HEK293T (cell line): ENCODE measurements around the gene AP2A2.

Experiments used
- BHLHE40 ChIP-seq: fragments of 450-650 bp; IDR thresholded peaks from 2 replicates; pipeline ENCODE4 v1.6.1; 2016; ENCODE audit warnings: mild to moderate bottlenecking, moderate library complexity, borderline replicate concordance
- CTBP1 ChIP-seq: fragments of 450-650 bp; IDR thresholded peaks from 2 replicates; pipeline ENCODE4 v1.6.1; 2016; ENCODE audit warnings: borderline replicate concordance
- ELF4 ChIP-seq: fragments of 450-650 bp; IDR thresholded peaks from 2 replicates; pipeline ENCODE4 v1.6.1; 2017; ENCODE audit warnings: antibody characterized with exemption
- FOXA1 ChIP-seq: fragments of 450-650 bp; IDR thresholded peaks from 2 replicates; pipeline ENCODE4 v1.6.1; 2016; ENCODE audit warnings: mild to moderate bottlenecking
- FOXK2 ChIP-seq: fragments of 450-650 bp; IDR thresholded peaks from 2 replicates; pipeline ENCODE4 v1.6.1; 2016; ENCODE audit warnings: mild to moderate bottlenecking
- FOXM1 ChIP-seq: fragments of 450-650 bp; IDR thresholded peaks from 2 replicates; pipeline ENCODE4 v1.6.1; 2017; ENCODE audit warnings: mild to moderate bottlenecking, borderline replicate concordance
- HDGF ChIP-seq: fragments of 450-650 bp; IDR thresholded peaks from 2 replicates; pipeline ENCODE4 v1.6.1; 2017; ENCODE audit warnings: antibody characterized with exemption, borderline replicate concordance
- LEF1 ChIP-seq: fragments of 450-650 bp; IDR thresholded peaks from 2 replicates; pipeline ENCODE4 v1.6.1; 2017; ENCODE audit warnings: mild to moderate bottlenecking, borderline replicate concordance
- NFRKB ChIP-seq: fragments of 450-650 bp; IDR thresholded peaks from 2 replicates; pipeline ENCODE4 v1.6.1; 2016; ENCODE audit warnings: mild to moderate bottlenecking, moderate library complexity
- SP1 ChIP-seq: fragments of 450-650 bp; IDR thresholded peaks from 2 replicates; pipeline ENCODE4 v1.6.1; 2017
- SUZ12 ChIP-seq: fragments of 450-650 bp; IDR thresholded peaks from 2 replicates; pipeline ENCODE4 v1.6.1; 2016; ENCODE audit warnings: mild to moderate bottlenecking
- ZNF384 ChIP-seq: fragments of 450-650 bp; IDR thresholded peaks from 2 replicates; pipeline ENCODE4 v1.6.1; 2016
- TF ChIP-seq, protein P1 (sequence below): fragments of 450-650 bp; IDR thresholded peaks from 2 replicates; pipeline ENCODE4 v1.6.1; 2016

DNA sequence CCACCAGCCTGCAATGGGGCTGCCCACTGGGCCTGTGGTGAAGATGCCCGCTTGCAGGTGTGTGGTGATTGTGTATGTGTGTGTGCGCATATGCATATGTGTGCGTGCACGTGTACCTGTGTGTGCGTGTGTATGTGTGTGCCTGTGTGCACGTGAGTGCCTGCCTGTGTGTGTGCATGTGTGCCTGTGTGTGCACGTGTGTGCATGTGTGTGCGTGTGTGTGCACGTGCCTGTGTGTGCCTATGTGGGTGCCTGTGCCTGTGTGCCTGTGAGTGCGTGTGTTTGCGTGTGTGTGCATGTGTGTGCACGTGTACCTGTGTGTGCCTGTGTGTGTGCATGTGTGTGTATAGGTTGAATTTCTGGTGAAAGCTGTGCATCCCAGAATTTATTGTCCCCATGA lies 113.3 kb downstream of the AP2A2 start:
- TF ChIP-seq FOXM1 (no peak), BHLHE40 (no peak), CTBP1 (no peak), ZNF384 (no peak), ELF4 (no peak), FOXK2 (no peak), NFRKB (no peak), FOXA1 (no peak), SP1 (no peak), SUZ12 (no peak), LEF1 (no peak), HDGF (no peak)
- TF ChIP-seq, protein P1, sequence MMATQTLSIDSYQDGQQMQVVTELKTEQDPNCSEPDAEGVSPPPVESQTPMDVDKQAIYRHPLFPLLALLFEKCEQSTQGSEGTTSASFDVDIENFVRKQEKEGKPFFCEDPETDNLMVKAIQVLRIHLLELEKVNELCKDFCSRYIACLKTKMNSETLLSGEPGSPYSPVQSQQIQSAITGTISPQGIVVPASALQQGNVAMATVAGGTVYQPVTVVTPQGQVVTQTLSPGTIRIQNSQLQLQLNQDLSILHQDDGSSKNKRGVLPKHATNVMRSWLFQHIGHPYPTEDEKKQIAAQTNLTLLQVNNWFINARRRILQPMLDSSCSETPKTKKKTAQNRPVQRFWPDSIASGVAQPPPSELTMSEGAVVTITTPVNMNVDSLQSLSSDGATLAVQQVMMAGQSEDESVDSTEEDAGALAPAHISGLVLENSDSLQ, result no peak
